Neural cell (in vitro differentiated cells): Measurements from ENCODE around the gene RRAGD.

Experiments used
- EZH2 ChIP-seq: fragments of 200-600, 300-800 bp; shearing (Covaris generic), sonication (generic); IDR thresholded peaks from 2 replicates; pipeline ENCODE4 v1.6.1; 2014; ENCODE audit warnings: antibody characterized with exemption, low read length, borderline replicate concordance, mild to moderate bottlenecking; ENCODE audit not compliant: insufficient read depth, poor library complexity, severe bottlenecking
- POLR2AphosphoS5 ChIP-seq: IDR thresholded peaks from 2 replicates; pipeline ENCODE4 v1.6.1; 2012
- RAD21 ChIP-seq: fragments of 450-650 bp; conservative IDR thresholded peaks from 2 replicates; pipeline ENCODE4 v1.6.1; 2014; ENCODE audit warnings: antibody characterized with exemption, mild to moderate bottlenecking, moderate library complexity
- SMC3 ChIP-seq: fragments of 450-650 bp; conservative IDR thresholded peaks from 2 replicates; pipeline ENCODE4 v1.6.1; 2014; ENCODE audit warnings: antibody characterized with exemption, mild to moderate bottlenecking, moderate library complexity; ENCODE audit not compliant: poor library complexity

DNA sequence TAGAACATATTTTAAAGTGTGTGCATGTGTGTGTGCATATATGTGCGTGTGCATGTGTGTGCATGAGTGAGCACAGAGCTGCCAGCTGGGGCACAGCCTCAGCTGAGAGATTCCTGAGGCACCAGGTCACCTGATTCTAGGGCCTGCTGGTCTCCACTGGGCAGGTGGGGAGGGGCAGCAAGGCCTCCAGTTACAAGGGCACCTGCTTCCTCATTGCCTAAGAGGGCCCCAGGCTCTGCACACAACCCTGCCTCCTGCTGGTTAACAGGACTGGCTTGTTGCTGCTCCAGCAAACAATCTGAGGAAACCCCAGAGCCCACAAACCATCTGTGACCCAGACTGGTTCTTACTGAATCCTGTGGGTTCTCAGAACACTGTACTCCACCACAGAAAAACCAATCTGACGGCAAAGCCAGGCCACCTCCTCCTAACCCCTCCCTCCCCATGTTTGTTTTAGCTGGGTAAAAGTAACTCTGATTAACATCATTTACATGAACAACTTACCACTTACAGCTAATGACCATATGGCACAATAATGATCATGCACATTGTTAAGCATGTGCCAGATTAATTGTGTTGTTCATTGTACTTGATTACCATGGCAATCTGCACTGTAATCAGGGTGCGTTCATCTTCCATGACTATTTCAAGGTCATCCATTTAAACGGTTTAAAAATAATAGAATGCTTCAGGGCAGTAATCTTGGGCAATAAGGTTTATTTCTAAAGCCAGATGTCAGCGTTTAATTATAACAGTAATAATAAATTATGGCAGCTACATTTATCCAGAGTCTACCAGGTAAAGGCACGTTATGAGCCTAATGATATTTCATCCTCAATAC lies 36.4 kb downstream of the RRAGD start:
- TF ChIP-seq EZH2 = no peak
- no peak for TF ChIP-seq SMC3
- TF ChIP-seq POLR2AphosphoS5 = no peak
- no peak for TF ChIP-seq RAD21
